T-cell (primary cell): ENCODE measurements around the gene CTRB1. TPM values are rescaled to one million over a fixed set of nuclear protein-coding genes. Genes with fewer than 3 reads are reported as not detected.

Source experiments
- ATAC-seq, 4 experiments: fragments of 200-7000 bp in 3 of 4; fragments of 150-1000 bp in 1 of 4; cut with Tn5 transposase; replicated peaks in 1 of 4; 1 replicate in 3 of 4; 2 replicates in 1 of 4; pipeline ENCODE4 v1.10.0; 2021; ENCODE audit warnings: moderate library complexity in 3 of 4, mild to moderate bottlenecking in 2 of 4, moderate number of reproducible peaks in 1 of 4
- CTCF ChIA-PET, 2 donors: fragments of 300-600 bp; sonication (Branson Sonifier 250); formaldehyde crosslinking; loops; one replicate each; lab custom pipeline; 2022; ENCODE audit warnings: antibody characterized with exemption in 2 of 2; lab: Charles Lee
- POLR2A ChIA-PET, 2 donors: fragments of 300-600 bp; sonication (Branson Sonifier 250); formaldehyde crosslinking; loops; one replicate each; lab custom pipeline; 2022; ENCODE audit warnings: antibody characterized with exemption in 2 of 2; lab: Charles Lee
- DNase-seq, 35 experiments: peaks; one replicate each; pipeline versions ENCODE4 v3.0.0 to v3.0.0-alpha.2; 2013 to 2023
- H3K27ac ChIP-seq: one replicate; pipeline ENCODE4 v1.5.1; 2013; ENCODE audit warnings: low read length
- H3K27me3 ChIP-seq, 2 experiments: replicated peaks in 1 of 2; 1 replicate in 1 of 2; 2 replicates in 1 of 2; pipeline versions ENCODE4 v1.6.1 to v1.7.0; 2013; ENCODE audit warnings: low read length in 1 of 2, mixed read lengths in 1 of 2; ENCODE audit not compliant: control insufficient read depth in 2 of 2, insufficient read depth in 2 of 2; ENCODE audit errors: extremely low read depth in 1 of 2
- H3K36me3 ChIP-seq, 2 donors: 1 replicate in 1 of 2; 2 replicates in 1 of 2; pipeline versions ENCODE4 v1.6.1 to v1.7.0; 2013; ENCODE audit warnings: low read length in 1 of 2; ENCODE audit not compliant: control insufficient read depth in 2 of 2, insufficient read depth in 1 of 2; ENCODE audit errors: extremely low read depth in 1 of 2
- H3K4me1 ChIP-seq, 2 experiments: 1 replicate in 1 of 2; 2 replicates in 1 of 2; pipeline versions ENCODE4 v1.6.1 to v1.7.0; 2013; ENCODE audit warnings: low read length in 2 of 2, mixed read lengths in 1 of 2; ENCODE audit not compliant: insufficient read depth in 2 of 2, control insufficient read depth in 1 of 2; ENCODE audit errors: extremely low read depth in 1 of 2
- H3K4me3 ChIP-seq, 2 donors: 1 replicate in 1 of 2; 2 replicates in 1 of 2; pipeline versions ENCODE4 v1.5.1 to v1.7.0; 2013; ENCODE audit warnings: mild to moderate bottlenecking in 2 of 2, low read length in 1 of 2, moderate library complexity in 1 of 2; ENCODE audit not compliant: control insufficient read depth in 1 of 2; ENCODE audit errors: extremely low read depth in 1 of 2
- H3K9me3 ChIP-seq: 2 replicates; pipeline ENCODE4 v1.7.0; 2013
- H3K27ac Mint-ChIP-seq, 2 donors: one replicate each; pipeline ENCODE4 v1.8.0; 2020 to 2021; ENCODE audit warnings: mild to moderate bottlenecking in 2 of 2, mixed read lengths in 2 of 2
- H3K27me3 Mint-ChIP-seq, 2 donors: one replicate each; pipeline ENCODE4 v1.8.0; 2021 to 2022; ENCODE audit warnings: mixed read lengths in 2 of 2
- H3K36me3 Mint-ChIP-seq: one replicate; pipeline ENCODE4 v1.8.0; 2021; ENCODE audit warnings: mixed read lengths
- H3K4me1 Mint-ChIP-seq, 3 donors: one replicate each; pipeline ENCODE4 v1.8.0; 2020 to 2022; ENCODE audit warnings: mixed read lengths in 3 of 3, mild to moderate bottlenecking in 1 of 3
- H3K4me3 Mint-ChIP-seq, 3 donors: one replicate each; pipeline ENCODE4 v1.8.0; 2020 to 2022; ENCODE audit warnings: mild to moderate bottlenecking in 3 of 3, mixed read lengths in 3 of 3, moderate library complexity in 3 of 3
- H3K9me3 Mint-ChIP-seq, 3 donors: one replicate each; pipeline ENCODE4 v1.8.0; 2020 to 2022; ENCODE audit warnings: mixed read lengths in 3 of 3
- WGBS: methylation state at CpG from one replicate; pipeline ENCODE4 v1.1.5; 2013; ENCODE audit warnings: missing lambda C conversion rate; ENCODE audit not compliant: insufficient coverage; 5-methylcytosine and 5-hydroxymethylcytosine counted together
- total RNA-seq, 35 experiments: library from RNA in 6 of 35; stranded (reverse) in 6 of 35; fragments of 120-200 nt in 1 of 35; gene quantifications; one replicate each; pipeline versions ENCODE4 v1.2.1 to v1.2.4 and lab custom pipeline; 2013 to 2026

The CTRB1 gene
- total RNA-seq, 5 donors from 2014 or later (not counting 1 experiment from before 2014, with no cell fraction given): 6.1 to 8.3 (median 7.9) TPM; not detected in 2

- POLR2A ChIA-PET: no interaction called here
- Histone ChIP-seq H3K27me3 (peaks cover 0 to 35% of the 10 kb centered on the region in 2 experiments), H3K4me3 (no peak overlapping the region), H3K36me3 (no peaks in the 10 kb centered on the region), H3K9me3 (no peaks in the 10 kb centered on the region), H3K27ac (no peak overlapping the region), H3K4me1 (no peaks in the 10 kb centered on the region)
- WGBS: 85% methylated on average over 7 of the region's 22 CpGs
- DNase-seq (no peak), ATAC-seq (no peak)
- Mint-ChIP-seq H3K4me1 (no peaks in the 10 kb centered on the region), H3K27ac (no peak overlapping the region), H3K9me3 (no peaks in the 10 kb centered on the region), H3K4me3 (no peak overlapping the region), H3K36me3 (no peaks in the 10 kb centered on the region), H3K27me3 (peaks cover 0 to 7% of the 10 kb centered on the region in 2 donors)
- CTCF ChIA-PET: no interaction called here
Observed at GRCh38 chr16:75226550-75227360, 8.0 kb downstream of the CTRB1 start.

GRCh38 chr16:75227361-75228142 lies 8.8 kb downstream of the CTRB1 start:
- no peak overlapping the region for H3K4me3 Mint-ChIP-seq
- H3K27ac Mint-ChIP-seq: no peak overlapping the region

GRCh38 chr16:75228143-75228976 lies 9.6 kb downstream of the CTRB1 start:
- CTCF ChIA-PET: no interaction called here
- no peaks in the 10 kb centered on the region for H3K4me1 ChIP-seq
- H3K4me3 ChIP-seq: no peak overlapping the region
- WGBS: 90% methylated on average over 11 of the region's 17 CpGs
- Mint-ChIP-seq H3K27ac (no peak overlapping the region), H3K36me3 (no peaks in the 10 kb centered on the region), H3K27me3 (peaks cover 0 to 7% of the 10 kb centered on the region in 2 donors), H3K9me3 (no peaks in the 10 kb centered on the region), H3K4me3 (no peak overlapping the region), H3K4me1 (no peaks in the 10 kb centered on the region)
- H3K9me3 ChIP-seq: no peaks in the 10 kb centered on the region
- H3K36me3 ChIP-seq: no peaks in the 10 kb centered on the region
- H3K27ac ChIP-seq: no peak overlapping the region
- no peak for ATAC-seq
- DNase-seq: no peak
- peaks cover 0 to 35% of the 10 kb centered on the region in 2 experiments for H3K27me3 ChIP-seq
- POLR2A ChIA-PET: no interaction called here

More at GRCh38 chr16:75227361-75228142, 8.8 kb downstream of the CTRB1 start:
- ChIA-PET CTCF (no interaction called here), POLR2A (no interaction called here)
- Mint-ChIP-seq H3K4me1 (no peaks in the 10 kb centered on the region), H3K27me3 (peaks cover 0 to 7% of the 10 kb centered on the region in 2 donors), H3K9me3 (no peaks in the 10 kb centered on the region), H3K36me3 (no peaks in the 10 kb centered on the region)
- DNase-seq: no peak
- no peaks in the 10 kb centered on the region for H3K36me3 ChIP-seq
- peaks cover 0 to 35% of the 10 kb centered on the region in 2 experiments for H3K27me3 ChIP-seq
- ATAC-seq: no peak
- H3K4me1 ChIP-seq: no peaks in the 10 kb centered on the region
- H3K4me3 ChIP-seq: no peak overlapping the region
- no peaks in the 10 kb centered on the region for H3K9me3 ChIP-seq
- H3K27ac ChIP-seq: no peak overlapping the region
- whole genome bisulfite sequencing: 81% methylated on average over 10 of the region's 18 CpGs

GRCh38 chr16:75229172-75230031 lies 10.6 kb downstream of the CTRB1 start:
- no peak overlapping the region for H3K4me3 Mint-ChIP-seq
- Histone ChIP-seq H3K27ac (no peak overlapping the region), H3K9me3 (no peaks in the 10 kb centered on the region), H3K36me3 (no peaks in the 10 kb centered on the region), H3K4me1 (peaks cover 0 to 9% of the 10 kb centered on the region in 2 experiments), H3K4me3 (no peak overlapping the region), H3K27me3 (peaks cover 0 to 41% of the 10 kb centered on the region in 2 experiments)
- peaks cover 2 to 6% (median 2%) of the 10 kb centered on the region in 3 donors for H3K4me1 Mint-ChIP-seq
- H3K36me3 Mint-ChIP-seq: no peaks in the 10 kb centered on the region
- H3K27me3 Mint-ChIP-seq: peaks cover 0 to 7% of the 10 kb centered on the region in 2 donors
- no peak for DNase-seq
- POLR2A ChIA-PET: no interaction called here
- CTCF ChIA-PET: interaction anchor here in 1 of 2 donors (0.5 kb wide), 1 partner anchor 165 kb away, joined by 3 read pairs; no protein-coding TSS in a partner anchor
- ATAC-seq: no peak
- H3K9me3 Mint-ChIP-seq: no peaks in the 10 kb centered on the region
- 91% methylated on average over 48 of the region's 48 CpGs for WGBS
- H3K27ac Mint-ChIP-seq: no peak overlapping the region

- CTCF ChIA-PET: interaction anchor here (0.6 to 0.7 kb wide), 3 partner anchors 102 to 172 kb away, joined by 3 to 7 read pairs (median 6); no protein-coding TSS in a partner anchor
- H3K27ac ChIP-seq: no peak overlapping the region
- no peak overlapping the region for H3K4me3 Mint-ChIP-seq
- ATAC-seq: no peak
- H3K36me3 Mint-ChIP-seq: no peaks in the 10 kb centered on the region
- H3K4me1 Mint-ChIP-seq: peaks cover 2 to 6% (median 2%) of the 10 kb centered on the region in 3 donors
- no peak for DNase-seq
- H3K27ac Mint-ChIP-seq: peak overlapping the region in 1 of 2 donors; percentile 22
- H3K9me3 ChIP-seq: no peaks in the 10 kb centered on the region
- peaks cover 0 to 9% of the 10 kb centered on the region in 2 experiments for H3K4me1 ChIP-seq
- no peaks in the 10 kb centered on the region for H3K36me3 ChIP-seq
- WGBS: 87% methylated on average over 8 of the region's 9 CpGs
- H3K4me3 ChIP-seq: no peak overlapping the region
- peaks cover 0 to 4% of the 10 kb centered on the region in 2 donors for H3K27me3 Mint-ChIP-seq
- no peaks in the 10 kb centered on the region for H3K9me3 Mint-ChIP-seq
- peaks cover 0 to 41% of the 10 kb centered on the region in 2 experiments for H3K27me3 ChIP-seq
- POLR2A ChIA-PET: interaction anchor here in 1 of 2 donors (0.6 kb wide), 1 partner anchor 287 kb away, joined by 6 read pairs; no protein-coding TSS in a partner anchor
Observed at GRCh38 chr16:75230471-75231110, 11.8 kb downstream of the CTRB1 start.
